GM12878 (cell line): ENCODE results near the gene IRF6. TPM values are rescaled to one million over a fixed set of nuclear protein-coding genes. Genes with fewer than 3 reads are reported as not detected.

Source experiments
- EP300 ChIP-seq, 2 experiments: fragments of 150-350 bp in 1 of 2; IDR thresholded peaks; 2 replicates each; pipeline ENCODE4 v1.6.1; 2011 to 2012; ENCODE audit warnings: low read depth in 2 of 2, low read length in 2 of 2, borderline replicate concordance in 1 of 2, improper control_type of control experiment in 1 of 2, inconsistent platforms in 1 of 2; ENCODE audit not compliant: control insufficient read depth in 1 of 2
- GABPA ChIP-seq: IDR thresholded peaks from 2 replicates; pipeline ENCODE4 v1.6.1; 2014; ENCODE audit warnings: antibody characterized with exemption, low read depth, mild to moderate bottlenecking, inconsistent platforms
- HDAC2 ChIP-seq: fragments of 200-600 bp; sonication (generic); IDR thresholded peaks from 2 replicates; pipeline ENCODE4 v1.6.1; 2017
- NFIC ChIP-seq: IDR thresholded peaks from 2 replicates; pipeline ENCODE4 v1.6.1; 2012; ENCODE audit warnings: low read depth, mild to moderate bottlenecking, inconsistent platforms, low read length, moderate library complexity
- PRDM15 ChIP-seq: fragments of 450-650 bp; formaldehyde crosslinking; IDR thresholded peaks from 2 replicates; pipeline ENCODE4 v1.4.0; 2020; ENCODE audit warnings: mild to moderate bottlenecking, moderate library complexity
- RB1 ChIP-seq: fragments of 450-650 bp; formaldehyde crosslinking; IDR thresholded peaks from 2 replicates; pipeline ENCODE4 v1.6.1; 2017; ENCODE audit warnings: mild to moderate bottlenecking, borderline replicate concordance
- RBBP5 ChIP-seq: fragments of 200-600 bp; sonication (generic); conservative IDR thresholded peaks from 2 replicates; pipeline ENCODE4 v1.6.1; 2016
- SMC3 ChIP-seq: IDR thresholded peaks from 2 replicates; pipeline ENCODE4 v1.6.1; 2011; ENCODE audit warnings: low read length, improper control_type of control experiment, borderline replicate concordance
- SP1 ChIP-seq: IDR thresholded peaks from one replicate; pipeline ENCODE4 v1.6.1; 2011; ENCODE audit warnings: low read depth, low read length
- SREBF2 ChIP-seq: IDR thresholded peaks from 2 replicates; pipeline ENCODE4 v1.6.1; 2012; ENCODE audit warnings: mild to moderate bottlenecking, low read length
- YY1 ChIP-seq: IDR thresholded peaks from 2 replicates; pipeline ENCODE4 v1.6.1; 2011; ENCODE audit warnings: low read depth, mild to moderate bottlenecking, low read length
- polyA plus RNA-seq, 11 experiments: library from polyadenylated mRNA; depleted of rRNA in 4 of 11; unstranded in 6 of 11; stranded (reverse) in 5 of 11; fragments of >200 nt; fragmentation: Nextera tagmentation in 4 of 11; fragmentation: Illumina TruSeq in 1 of 11; extraction: Ambion mirVana in 4 of 11; extraction: Trizol in 1 of 11; gene quantifications; 1 replicate in 1 of 11; 2 replicates in 10 of 11; pipeline versions ENCODE4 v1.2.1 to v1.2.3, GENCODE V29; 2011 to 2016; ENCODE audit warnings: inconsistent platforms in 2 of 11, missing spikeins in 2 of 11, low read depth in 1 of 11
- total RNA-seq, 4 experiments: library from RNA; depleted of rRNA in 3 of 4; stranded (reverse); fragments of >200 nt in 3 of 4; fragmentation: Illumina TruSeq in 1 of 4; extraction: Trizol in 1 of 4; gene quantifications; 2 replicates each; pipeline versions ENCODE4 v1.2.1 to v1.2.3, GENCODE V29; 2013 to 2021
- TF ChIP-seq, protein P1 (sequence below): IDR thresholded peaks from 2 replicates; pipeline ENCODE4 v1.6.1; 2012; ENCODE audit warnings: mild to moderate bottlenecking, low read depth, low read length

Gene IRF6
- total and polyA plus RNA-seq, 10 of the 15 experiments (the other 5 are each of a cell fraction or from before 2014, with no cell fraction given), result 0.04 to 0.50 (median 0.09) TPM; not detected in 1

DNA sequence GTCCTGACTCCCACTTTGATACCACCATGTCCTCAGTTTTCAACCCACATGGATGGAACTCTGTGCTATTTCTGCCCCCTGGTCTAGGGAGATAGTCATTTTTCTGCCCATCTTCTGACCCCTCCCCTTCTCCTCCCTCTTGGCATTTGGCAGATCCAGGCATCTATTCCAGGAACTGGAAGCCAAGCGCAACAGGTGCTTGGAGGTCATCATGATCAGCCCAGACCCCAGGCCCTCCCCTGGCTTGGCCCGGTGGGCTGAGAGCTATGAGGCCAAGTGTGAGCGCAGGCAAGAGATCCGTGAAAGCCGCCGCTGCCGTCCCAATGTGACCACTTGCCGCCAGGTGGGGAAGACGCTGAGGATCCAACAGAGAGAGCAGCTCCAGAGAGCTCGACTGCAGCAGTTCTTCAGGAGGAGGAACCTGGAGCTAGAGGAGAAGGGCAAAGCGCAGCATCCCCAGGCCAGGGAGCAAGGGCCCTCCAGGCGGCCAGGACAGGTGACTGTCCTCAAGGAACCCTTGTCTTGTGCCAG lies 46.0 kb downstream of the IRF6 start (continued):
- TF ChIP-seq, protein P1, sequence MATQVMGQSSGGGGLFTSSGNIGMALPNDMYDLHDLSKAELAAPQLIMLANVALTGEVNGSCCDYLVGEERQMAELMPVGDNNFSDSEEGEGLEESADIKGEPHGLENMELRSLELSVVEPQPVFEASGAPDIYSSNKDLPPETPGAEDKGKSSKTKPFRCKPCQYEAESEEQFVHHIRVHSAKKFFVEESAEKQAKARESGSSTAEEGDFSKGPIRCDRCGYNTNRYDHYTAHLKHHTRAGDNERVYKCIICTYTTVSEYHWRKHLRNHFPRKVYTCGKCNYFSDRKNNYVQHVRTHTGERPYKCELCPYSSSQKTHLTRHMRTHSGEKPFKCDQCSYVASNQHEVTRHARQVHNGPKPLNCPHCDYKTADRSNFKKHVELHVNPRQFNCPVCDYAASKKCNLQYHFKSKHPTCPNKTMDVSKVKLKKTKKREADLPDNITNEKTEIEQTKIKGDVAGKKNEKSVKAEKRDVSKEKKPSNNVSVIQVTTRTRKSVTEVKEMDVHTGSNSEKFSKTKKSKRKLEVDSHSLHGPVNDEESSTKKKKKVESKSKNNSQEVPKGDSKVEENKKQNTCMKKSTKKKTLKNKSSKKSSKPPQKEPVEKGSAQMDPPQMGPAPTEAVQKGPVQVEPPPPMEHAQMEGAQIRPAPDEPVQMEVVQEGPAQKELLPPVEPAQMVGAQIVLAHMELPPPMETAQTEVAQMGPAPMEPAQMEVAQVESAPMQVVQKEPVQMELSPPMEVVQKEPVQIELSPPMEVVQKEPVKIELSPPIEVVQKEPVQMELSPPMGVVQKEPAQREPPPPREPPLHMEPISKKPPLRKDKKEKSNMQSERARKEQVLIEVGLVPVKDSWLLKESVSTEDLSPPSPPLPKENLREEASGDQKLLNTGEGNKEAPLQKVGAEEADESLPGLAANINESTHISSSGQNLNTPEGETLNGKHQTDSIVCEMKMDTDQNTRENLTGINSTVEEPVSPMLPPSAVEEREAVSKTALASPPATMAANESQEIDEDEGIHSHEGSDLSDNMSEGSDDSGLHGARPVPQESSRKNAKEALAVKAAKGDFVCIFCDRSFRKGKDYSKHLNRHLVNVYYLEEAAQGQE, result no peak
- TF ChIP-seq SP1, result no peak
- no peak for TF ChIP-seq RB1
- no peak for TF ChIP-seq PRDM15
- TF ChIP-seq RBBP5, result no peak
- no peak for TF ChIP-seq GABPA
- TF ChIP-seq YY1, result no peak
- TF ChIP-seq HDAC2, result no peak
- TF ChIP-seq SREBF2, result no peak
- no peak for TF ChIP-seq EP300 (IDR thresholded peaks at IDR 0.05; ENCODE audit: borderline replicate concordance in 1 of 2, control insufficient read depth in 1 of 2, low read depth in 2 of 2, low read length in 2 of 2)
- TF ChIP-seq NFIC, result no peak
- no peak for TF ChIP-seq SMC3
